Measurements from ENCODE around the gene CCDC7. TPM values are rescaled to one million over a fixed set of nuclear protein-coding genes. Genes with fewer than 3 reads are reported as not detected.
"Not testable (repeated sequence)": the region's sequence is repeated elsewhere in the genome, so short reads cannot be mapped to it uniquely, and the experiment has no call there.

Gene CCDC7
- total RNA-seq: 10 to 100 TPM; 28.4 to 34.5 TPM

DNA sequence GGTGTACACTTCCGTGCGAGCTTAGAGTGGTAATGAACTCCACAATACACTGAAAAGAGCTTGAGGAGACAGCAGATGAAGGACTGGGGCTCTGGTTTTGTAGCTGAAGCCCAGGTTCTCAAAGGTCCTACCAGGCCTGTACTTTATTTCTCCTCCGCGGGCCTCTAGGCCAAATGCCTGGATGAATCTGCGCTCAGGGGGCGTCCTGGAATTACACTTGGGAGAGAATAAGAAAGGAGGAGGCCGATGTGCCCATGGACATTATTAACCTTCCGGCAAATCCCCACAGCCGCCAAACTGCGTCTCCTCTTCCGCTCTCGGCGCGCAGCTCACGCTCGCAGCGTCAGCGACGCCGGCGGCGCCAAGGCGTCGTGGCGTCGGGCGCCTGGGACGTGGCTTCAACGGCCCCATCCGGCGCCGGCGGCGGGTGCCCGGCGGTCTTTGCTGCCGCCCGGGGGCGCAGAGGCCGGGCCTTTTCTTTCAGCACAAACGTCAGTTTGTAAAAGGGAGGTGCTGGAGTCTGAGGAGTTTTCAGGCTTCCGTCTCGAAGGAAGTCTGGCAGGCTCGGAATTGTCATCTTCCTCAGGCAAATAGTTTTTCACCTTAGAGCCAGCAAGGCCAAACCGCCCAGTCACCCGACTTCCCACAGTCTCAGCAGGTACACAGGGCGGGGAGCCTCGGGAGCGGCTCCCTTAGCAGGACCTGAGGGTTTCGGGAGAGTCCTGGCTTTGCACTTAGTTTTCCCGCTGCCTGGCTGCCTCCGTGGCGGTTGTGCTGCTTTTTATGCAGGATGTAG is at the start of gene CCDC7:
Gene CCDC7, plus strand, starts transcription at position 401 of the 796 bp plus-strand sequence. CDS start 5,503 bp downstream, outside the sequence.
- H3K27ac Mint-ChIP-seq: peak within 1 kb of the TSS; percentile 97
- no peaks in the 10 kb centered on the region for H3K27me3 Mint-ChIP-seq
- H3K4me3 Mint-ChIP-seq: peak within 1 kb of the TSS; percentile 97
- POLR2A ChIA-PET: interaction anchor here (0.9 to 2.1 kb wide), 11 partner anchors 9 to 535 kb away, joined by 3 to 34 read pairs (median 4); no protein-coding TSS in a partner anchor
- H3K4me1 Mint-ChIP-seq: peaks cover 12% of the 10 kb centered on the region
- H3K9me3 Mint-ChIP-seq: no peaks in the 10 kb centered on the region
- H3K36me3 Mint-ChIP-seq: peaks cover 12% of the 10 kb centered on the region
- ATAC-seq (ENCODE audit: low read depth) (peak; percentile 97), DNase-seq (peak; percentile 92)

DNA sequence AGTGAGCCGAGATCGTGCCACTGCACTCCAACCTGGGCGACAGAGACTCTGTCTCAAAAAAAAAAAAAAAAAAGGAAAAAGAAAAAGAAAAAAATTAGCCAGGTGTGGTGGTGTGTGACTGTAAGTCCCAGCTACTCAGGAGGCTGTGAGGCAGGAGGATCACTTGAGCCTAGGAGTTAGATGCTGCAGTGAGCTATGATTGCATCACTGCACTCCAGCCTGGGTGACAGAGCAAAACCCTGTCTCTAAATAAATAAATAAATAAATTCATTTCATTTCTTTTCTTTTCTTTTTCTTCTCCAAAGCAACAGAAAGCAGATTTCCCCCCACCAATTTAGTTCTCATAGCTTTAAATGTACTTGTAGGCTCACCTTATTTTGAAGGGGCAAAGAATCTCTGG is 48.8 kb upstream of the CCDC7 start:
- H3K27ac Mint-ChIP-seq; H3K4me3 Mint-ChIP-seq; H3K4me1 Mint-ChIP-seq; H3K27me3 Mint-ChIP-seq; ATAC-seq (ENCODE audit: low read depth); H3K36me3 Mint-ChIP-seq; H3K9me3 Mint-ChIP-seq; POLR2A ChIA-PET; DNase-seq: not testable (repeated sequence)

DNA sequence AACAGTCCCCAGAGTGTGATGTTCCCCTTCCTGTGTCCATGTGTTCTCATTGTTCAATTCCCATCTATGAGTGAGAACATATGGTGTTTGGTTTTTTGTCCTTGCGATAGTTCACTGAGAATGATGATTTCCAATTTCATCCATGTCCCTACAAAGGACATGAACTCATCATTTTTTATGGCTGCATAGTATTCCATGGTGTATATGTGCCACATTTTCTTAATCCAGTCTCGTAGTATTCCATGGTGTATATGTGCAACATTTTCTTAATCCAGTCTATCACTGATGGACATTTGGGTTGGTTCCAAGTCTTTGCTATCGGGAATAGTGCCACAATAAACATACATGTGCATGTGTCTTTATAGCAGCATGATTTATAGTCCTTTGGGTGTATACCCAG is 46.2 kb upstream of the CCDC7 start:
- H3K4me3 Mint-ChIP-seq; POLR2A ChIA-PET; H3K4me1 Mint-ChIP-seq; DNase-seq; H3K27ac Mint-ChIP-seq; H3K27me3 Mint-ChIP-seq; H3K9me3 Mint-ChIP-seq; H3K36me3 Mint-ChIP-seq; ATAC-seq (ENCODE audit: low read depth): not testable (repeated sequence)

DNA sequence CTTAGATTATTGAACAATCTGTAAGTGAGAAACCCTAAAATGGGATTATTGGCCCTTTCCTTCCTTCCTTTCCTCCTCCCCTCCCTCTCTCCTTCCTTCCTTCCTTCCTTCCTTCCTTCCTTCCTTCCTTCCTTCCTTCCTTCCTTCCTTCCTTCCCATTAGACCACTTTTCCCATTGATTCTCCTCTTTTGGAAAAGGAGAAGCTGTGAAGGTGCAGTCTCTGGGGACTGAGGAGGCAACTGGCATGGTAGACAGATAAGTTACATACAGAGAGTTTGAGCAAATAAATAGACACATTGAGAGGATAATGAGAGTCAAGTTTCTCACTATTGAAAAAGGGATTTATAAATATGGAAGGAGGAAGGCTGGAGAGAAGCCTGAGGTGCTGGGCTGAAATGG is 45.0 kb upstream of the CCDC7 start:
- Mint-ChIP-seq H3K27ac (no peak overlapping the region), H3K27me3 (no peaks in the 10 kb centered on the region), H3K4me3 (no peak overlapping the region), H3K4me1 (peaks cover 2% of the 10 kb centered on the region), H3K9me3 (peaks cover 1% of the 10 kb centered on the region), H3K36me3 (no peaks in the 10 kb centered on the region)
- POLR2A ChIA-PET: no interaction called here
- ATAC-seq (ENCODE audit: low read depth) (no peak), DNase-seq (no peak)

DNA sequence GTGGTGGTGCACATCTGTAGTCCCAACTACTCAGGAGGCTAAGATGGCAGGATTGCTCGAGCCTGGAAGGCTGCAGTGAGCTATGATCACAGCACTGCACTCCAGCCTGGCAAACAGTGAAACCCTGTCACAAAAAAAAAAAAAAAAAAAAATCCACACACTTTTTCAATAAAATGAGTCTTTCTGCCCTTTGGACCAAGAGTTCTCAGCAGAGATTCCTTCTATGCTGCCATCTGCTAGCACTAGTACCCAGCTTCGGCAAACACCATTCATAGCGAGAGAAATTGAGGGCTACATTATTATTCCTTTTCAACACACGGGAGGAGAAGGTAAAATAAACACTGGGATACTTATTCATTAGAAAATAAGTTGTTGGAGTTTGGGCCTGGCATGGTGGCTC is 43.4 kb upstream of the CCDC7 start:
- no peak for DNase-seq
- no peaks in the 10 kb centered on the region for H3K36me3 Mint-ChIP-seq
- ATAC-seq (ENCODE audit: low read depth): no peak
- H3K27ac Mint-ChIP-seq: no peak overlapping the region
- peaks cover 2% of the 10 kb centered on the region for H3K4me1 Mint-ChIP-seq
- no peak overlapping the region for H3K4me3 Mint-ChIP-seq
- POLR2A ChIA-PET: no interaction called here
- H3K9me3 Mint-ChIP-seq: peaks cover 1% of the 10 kb centered on the region
- no peaks in the 10 kb centered on the region for H3K27me3 Mint-ChIP-seq

DNA sequence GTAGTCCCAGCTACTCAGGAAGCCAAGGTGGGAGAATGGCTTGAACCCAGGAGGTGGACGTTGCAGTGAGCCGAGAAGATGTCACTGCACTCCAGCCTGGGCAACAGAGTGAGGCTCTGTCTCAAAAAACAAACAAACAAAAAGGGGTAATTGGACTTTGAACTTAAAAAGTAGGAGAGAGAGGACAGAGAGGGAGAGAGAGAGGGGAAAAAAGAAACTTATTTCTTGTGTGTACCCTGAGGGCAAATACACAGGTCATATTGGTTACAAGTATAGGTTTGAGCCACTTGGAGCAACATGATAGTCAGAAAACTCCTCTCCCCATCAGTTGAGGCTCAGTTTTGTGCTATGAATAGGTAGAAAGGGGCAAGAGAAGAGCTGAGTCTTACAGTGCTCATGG is 42.8 kb upstream of the CCDC7 start:
- ATAC-seq (ENCODE audit: low read depth): no peak
- DNase-seq: no peak
- POLR2A ChIA-PET: no interaction called here
- Mint-ChIP-seq H3K9me3 (peaks cover 3% of the 10 kb centered on the region), H3K4me3 (no peak overlapping the region), H3K36me3 (no peaks in the 10 kb centered on the region), H3K27ac (no peak overlapping the region), H3K27me3 (no peaks in the 10 kb centered on the region), H3K4me1 (peaks cover 2% of the 10 kb centered on the region)

DNA sequence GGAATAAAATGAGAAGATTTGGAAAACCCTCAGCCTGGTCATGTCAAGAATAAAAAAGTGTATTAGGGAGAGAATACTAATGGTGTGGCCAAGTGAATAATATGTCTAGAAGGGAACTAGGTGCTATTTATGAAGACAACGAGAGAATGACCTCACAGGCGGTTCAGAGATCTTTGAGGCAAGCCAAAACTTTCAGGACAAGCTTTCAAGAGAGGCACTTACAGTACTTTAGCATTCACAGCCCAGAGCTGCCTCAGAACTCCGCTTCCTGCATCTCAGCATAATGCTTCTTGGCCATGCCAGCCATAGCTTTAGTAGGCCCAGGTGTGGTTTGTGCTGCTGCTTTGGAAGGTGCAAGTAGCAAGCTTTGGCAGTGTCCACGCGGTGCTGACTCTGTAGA is 37.2 kb upstream of the CCDC7 start:
- POLR2A ChIA-PET: no interaction called here
- H3K27me3 Mint-ChIP-seq: no peaks in the 10 kb centered on the region
- ATAC-seq (ENCODE audit: low read depth) (no peak), DNase-seq (no peak)
- no peak overlapping the region for H3K27ac Mint-ChIP-seq
- peaks cover 3% of the 10 kb centered on the region for H3K9me3 Mint-ChIP-seq
- H3K4me1 Mint-ChIP-seq: peaks cover 3% of the 10 kb centered on the region
- no peak overlapping the region for H3K4me3 Mint-ChIP-seq
- no peaks in the 10 kb centered on the region for H3K36me3 Mint-ChIP-seq

DNA sequence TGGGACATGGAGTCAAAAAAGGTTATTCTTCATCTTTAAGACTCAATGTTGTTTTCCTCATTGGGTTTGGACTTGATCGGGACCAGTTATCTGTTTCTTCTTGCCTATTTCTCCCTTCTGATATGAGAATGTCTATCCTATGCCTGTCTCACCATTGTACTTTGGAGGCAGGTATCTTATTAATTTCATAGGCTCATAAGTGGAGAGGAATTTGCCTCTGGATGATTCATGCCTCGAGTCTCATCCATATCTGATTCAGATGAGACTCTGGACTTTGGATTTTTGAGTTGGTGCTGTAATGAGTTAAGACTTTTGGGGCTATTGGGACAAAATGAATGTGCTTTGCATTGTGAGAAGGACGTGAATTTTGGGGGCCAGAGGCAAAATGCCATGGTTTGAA is 36.2 kb upstream of the CCDC7 start:
- POLR2A ChIA-PET: no interaction called here
- no peaks in the 10 kb centered on the region for H3K27me3 Mint-ChIP-seq
- H3K4me1 Mint-ChIP-seq: peaks cover 3% of the 10 kb centered on the region
- DNase-seq (no peak), ATAC-seq (ENCODE audit: low read depth) (no peak)
- no peaks in the 10 kb centered on the region for H3K36me3 Mint-ChIP-seq
- H3K9me3 Mint-ChIP-seq: peaks cover 3% of the 10 kb centered on the region
- no peak overlapping the region for H3K27ac Mint-ChIP-seq
- no peak overlapping the region for H3K4me3 Mint-ChIP-seq

DNA sequence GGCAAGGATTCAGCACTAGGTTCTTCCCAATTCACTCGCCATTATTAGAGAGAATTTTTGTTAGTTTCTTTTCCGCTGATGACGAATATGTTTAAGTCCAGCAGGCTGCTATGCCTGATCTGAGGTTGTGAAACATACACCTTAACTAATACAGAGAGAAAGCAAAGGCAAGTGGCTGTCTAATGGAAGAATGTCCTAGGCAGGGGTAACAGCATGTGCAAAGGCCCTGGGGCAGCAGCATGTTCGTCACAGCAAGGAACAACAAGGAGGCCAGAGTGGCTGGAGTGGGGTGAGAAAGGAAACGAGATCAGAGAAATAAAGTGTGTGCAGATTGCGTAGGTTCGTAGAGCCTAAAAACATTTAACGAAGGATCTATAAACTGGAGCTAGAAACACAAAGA is 35.4 kb upstream of the CCDC7 start:
- POLR2A ChIA-PET: no interaction called here
- H3K27ac Mint-ChIP-seq: no peak overlapping the region
- ATAC-seq (ENCODE audit: low read depth) (no peak), DNase-seq (no peak)
- H3K9me3 Mint-ChIP-seq: peaks cover 3% of the 10 kb centered on the region
- H3K4me3 Mint-ChIP-seq: no peak overlapping the region
- peaks cover 3% of the 10 kb centered on the region for H3K4me1 Mint-ChIP-seq
- no peaks in the 10 kb centered on the region for H3K36me3 Mint-ChIP-seq
- no peaks in the 10 kb centered on the region for H3K27me3 Mint-ChIP-seq

DNA sequence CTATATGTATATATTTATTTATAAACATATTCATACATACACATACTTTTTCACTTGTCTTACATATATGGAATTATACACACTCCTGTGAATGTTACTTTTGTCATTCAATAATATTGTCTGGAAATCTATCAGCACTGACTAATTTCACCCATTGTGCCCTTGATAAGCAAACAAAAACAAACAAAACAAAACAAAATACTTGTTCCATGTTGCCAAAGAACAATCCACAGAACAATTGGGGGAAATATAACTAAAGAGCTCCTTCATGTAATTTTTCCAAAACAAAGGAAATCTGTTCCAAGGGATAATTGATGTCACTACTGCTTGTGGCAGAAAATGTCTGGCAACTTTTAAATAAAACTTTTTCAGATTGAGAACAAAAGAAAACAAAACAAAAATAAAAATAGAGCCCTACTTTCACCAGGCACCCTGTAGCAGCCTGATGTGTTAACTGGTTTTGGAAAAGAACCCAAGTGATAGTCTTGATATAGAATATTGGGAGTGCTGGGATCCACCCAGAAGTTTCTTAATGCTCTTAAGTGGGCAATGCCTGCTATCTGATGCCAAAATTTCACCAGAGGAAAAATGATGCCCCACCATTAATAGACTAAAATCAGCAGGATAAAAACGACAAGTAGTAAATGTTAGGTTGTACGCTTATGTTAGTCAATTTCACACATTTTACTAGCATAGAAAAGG is 34.0 kb upstream of the CCDC7 start:
- H3K27me3 Mint-ChIP-seq: no peaks in the 10 kb centered on the region
- H3K4me1 Mint-ChIP-seq: peaks cover 3% of the 10 kb centered on the region
- ATAC-seq (ENCODE audit: low read depth): no peak
- POLR2A ChIA-PET: no interaction called here
- H3K4me3 Mint-ChIP-seq: no peak overlapping the region
- peaks cover 1% of the 10 kb centered on the region for H3K9me3 Mint-ChIP-seq
- no peaks in the 10 kb centered on the region for H3K36me3 Mint-ChIP-seq
- no peak overlapping the region for H3K27ac Mint-ChIP-seq
- DNase-seq: no peak

DNA sequence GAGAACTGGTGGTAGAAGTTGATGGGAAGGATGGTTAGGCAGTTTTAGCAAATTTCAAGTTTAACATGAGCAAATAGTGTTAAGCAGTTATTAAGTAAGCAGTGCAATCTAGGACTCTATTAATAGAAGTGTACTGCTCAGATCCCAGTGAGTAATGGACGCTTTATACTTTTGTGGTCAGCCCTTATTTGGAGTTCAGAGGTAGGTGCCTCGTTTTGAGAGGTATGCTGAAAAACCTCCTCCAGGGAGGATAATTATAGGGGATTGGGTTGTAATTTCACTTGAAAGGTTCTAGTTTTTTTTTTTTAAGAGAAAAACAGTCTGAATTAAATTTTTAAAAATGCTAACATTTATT is 33.5 kb upstream of the CCDC7 start:
- ATAC-seq (ENCODE audit: low read depth) (no peak), DNase-seq (no peak)
- no peaks in the 10 kb centered on the region for H3K27me3 Mint-ChIP-seq
- no peaks in the 10 kb centered on the region for H3K36me3 Mint-ChIP-seq
- H3K4me1 Mint-ChIP-seq: peaks cover 3% of the 10 kb centered on the region
- no peak overlapping the region for H3K27ac Mint-ChIP-seq
- POLR2A ChIA-PET: no interaction called here
- H3K9me3 Mint-ChIP-seq: peaks cover 1% of the 10 kb centered on the region
- no peak overlapping the region for H3K4me3 Mint-ChIP-seq

DNA sequence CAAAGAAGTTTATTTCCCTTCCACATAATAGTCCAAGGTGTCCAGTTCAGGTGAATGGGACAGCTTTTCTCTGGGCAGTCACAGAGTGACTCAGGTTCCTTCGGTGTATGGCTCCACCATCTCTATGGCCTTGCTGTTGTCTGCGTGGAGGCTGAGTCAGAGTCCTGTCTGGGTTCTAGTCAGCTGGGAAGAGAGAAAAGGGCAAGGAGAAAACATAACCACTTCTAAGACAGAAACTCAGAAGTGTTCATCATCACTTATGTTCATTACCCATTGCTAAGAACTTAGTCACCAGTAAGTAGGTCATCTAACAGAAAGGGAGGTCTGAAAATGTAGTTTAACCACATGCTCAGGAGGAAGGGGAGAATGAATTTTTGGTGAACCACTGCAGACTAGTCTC is 32.4 kb upstream of the CCDC7 start:
- no peaks in the 10 kb centered on the region for H3K27me3 Mint-ChIP-seq
- DNase-seq: no peak
- no peaks in the 10 kb centered on the region for H3K36me3 Mint-ChIP-seq
- no peak for ATAC-seq (ENCODE audit: low read depth)
- H3K9me3 Mint-ChIP-seq: no peaks in the 10 kb centered on the region
- no peak overlapping the region for H3K27ac Mint-ChIP-seq
- no peak overlapping the region for H3K4me3 Mint-ChIP-seq
- peaks cover 3% of the 10 kb centered on the region for H3K4me1 Mint-ChIP-seq
- POLR2A ChIA-PET: no interaction called here

DNA sequence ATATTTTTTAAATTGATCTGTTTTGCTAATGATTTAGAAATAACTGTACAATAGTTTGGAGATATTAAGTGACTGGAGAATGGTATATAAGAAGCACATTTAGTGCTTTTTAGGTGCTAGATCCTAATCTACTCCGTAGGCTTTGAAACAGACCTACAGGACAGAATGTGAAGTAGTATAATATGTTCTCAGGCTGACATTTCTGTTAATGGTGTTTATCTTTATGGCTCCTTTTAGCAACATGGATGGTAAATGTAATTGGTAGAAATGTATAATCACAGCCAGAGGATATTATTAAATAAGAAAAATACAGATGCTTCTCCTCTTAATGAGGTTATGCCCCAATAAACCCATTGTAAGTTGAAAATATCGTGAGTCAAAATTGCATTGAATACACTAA is 30.6 kb upstream of the CCDC7 start:
- no peak for ATAC-seq (ENCODE audit: low read depth)
- H3K27me3 Mint-ChIP-seq: no peaks in the 10 kb centered on the region
- H3K9me3 Mint-ChIP-seq: no peaks in the 10 kb centered on the region
- peaks cover 3% of the 10 kb centered on the region for H3K4me1 Mint-ChIP-seq
- H3K36me3 Mint-ChIP-seq: no peaks in the 10 kb centered on the region
- H3K27ac Mint-ChIP-seq: no peak overlapping the region
- no peak overlapping the region for H3K4me3 Mint-ChIP-seq
- no peak for DNase-seq
- POLR2A ChIA-PET: interaction anchor here (0.7 kb wide), 1 partner anchor 178 kb away, joined by 6 read pairs; no protein-coding TSS in a partner anchor

DNA sequence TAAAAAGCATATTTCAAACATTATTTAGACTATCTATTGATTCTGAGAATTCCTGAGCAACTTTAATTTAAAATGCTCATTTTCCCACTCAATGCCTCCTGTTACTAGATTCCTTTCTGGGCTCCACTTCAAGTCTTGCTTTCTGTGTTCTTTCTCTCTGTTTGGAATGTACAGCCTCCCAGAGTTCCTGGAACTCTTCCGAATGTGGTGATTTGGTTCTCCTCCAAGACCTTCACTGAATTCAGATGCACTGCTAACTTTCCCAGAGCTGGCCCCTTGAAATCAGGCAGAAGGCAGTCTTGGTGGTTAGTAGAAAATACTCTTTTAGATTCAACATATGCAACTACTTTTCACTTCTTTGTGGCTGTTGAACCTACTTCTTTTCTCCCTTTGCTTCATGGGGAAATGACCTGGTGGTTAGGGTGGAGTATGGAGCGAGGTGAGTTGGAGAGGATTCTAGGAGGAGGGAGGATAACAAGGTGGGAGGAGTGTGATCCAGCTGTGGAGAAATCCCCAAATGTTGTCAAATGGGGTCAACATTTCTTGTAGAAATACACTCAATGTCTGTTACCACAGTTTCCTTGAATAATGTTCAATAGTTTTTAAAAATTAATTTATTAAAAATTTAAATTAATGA is 27.9 kb upstream of the CCDC7 start:
- Mint-ChIP-seq H3K4me3 (no peak overlapping the region), H3K27ac (no peak overlapping the region), H3K36me3 (no peaks in the 10 kb centered on the region), H3K27me3 (peaks cover 2% of the 10 kb centered on the region), H3K9me3 (peaks cover 2% of the 10 kb centered on the region), H3K4me1 (peaks cover 3% of the 10 kb centered on the region)
- POLR2A ChIA-PET: no interaction called here
- DNase-seq: no peak
- ATAC-seq (ENCODE audit: low read depth): no peak

All from activated naive CD8-positive, alpha-beta T cell treated with anti-CD3 and anti-CD28 coated beads, Interleukin-2, amount 10 ng/mL, durations not matched to agents 7 days and 5 days (primary cell).